ENCODE data around the gene IFRD2.
"Not testable (repeated sequence)": the region's sequence is repeated elsewhere in the genome, so short reads cannot be mapped to it uniquely, and the experiment has no call there.

IFRD2 gene

GRCh38 chr3:50266836-50267235 is 25.4 kb downstream of the IFRD2 start:
- DNase-seq (ENCODE audit: extremely low read depth, low read depth): no peak
- no peak for TF ChIP-seq CTCF (IDR thresholded peaks at IDR 0.05; ENCODE audit: low read depth, low read length)

- no peak for TF ChIP-seq CTCF (IDR thresholded peaks at IDR 0.05; ENCODE audit: low read depth, low read length)
- DNase-seq (ENCODE audit: extremely low read depth, low read depth): no peak
Measured at GRCh38 chr3:50266017-50266416, 26.2 kb downstream of the IFRD2 start.

GRCh38 chr3:50265571-50265970 is 26.7 kb downstream of the IFRD2 start:
- no peak for DNase-seq (ENCODE audit: extremely low read depth, low read depth)
- no peak for TF ChIP-seq CTCF (IDR thresholded peaks at IDR 0.05; ENCODE audit: low read depth, low read length)

GRCh38 chr3:50264964-50265485 is 27.2 kb downstream of the IFRD2 start:
- TF ChIP-seq CTCF (IDR thresholded peaks at IDR 0.05; ENCODE audit: low read depth, low read length): no peak
- DNase-seq (ENCODE audit: extremely low read depth, low read depth): no peak

- TF ChIP-seq CTCF (IDR thresholded peaks at IDR 0.05; ENCODE audit: low read depth, low read length): no peak; the same call in 1 of the 2 replicates
- peak; percentile 85 for DNase-seq (ENCODE audit: extremely low read depth, low read depth)
Measured at GRCh38 chr3:50264383-50264963, 27.8 kb downstream of the IFRD2 start.

- TF ChIP-seq CTCF (IDR thresholded peaks at IDR 0.05; ENCODE audit: low read depth, low read length): no peak
- DNase-seq (ENCODE audit: extremely low read depth, low read depth): no peak
Measured at GRCh38 chr3:50263478-50264382, 28.5 kb downstream of the IFRD2 start.

GRCh38 chr3:50262778-50263177 is 29.5 kb downstream of the IFRD2 start:
- no peak for DNase-seq (ENCODE audit: extremely low read depth, low read depth)

GRCh38 chr3:50262200-50262599 is 30.0 kb downstream of the IFRD2 start:
- DNase-seq (ENCODE audit: extremely low read depth, low read depth): not testable (repeated sequence)

More at GRCh38 chr3:50262778-50263177, 29.5 kb downstream of the IFRD2 start:
- no peak for TF ChIP-seq CTCF (IDR thresholded peaks at IDR 0.05; ENCODE audit: low read depth, low read length)

Data from AG09319 (cell line).